Measurements from ENCODE around the gene NINJ1. TPM values are rescaled to one million over a fixed set of nuclear protein-coding genes. Genes with fewer than 3 reads are reported as not detected.

NINJ1 gene
- polyA plus RNA-seq, 1 of the 3 experiments (the other 2 are of a cell fraction) = 31.7 TPM

DNA sequence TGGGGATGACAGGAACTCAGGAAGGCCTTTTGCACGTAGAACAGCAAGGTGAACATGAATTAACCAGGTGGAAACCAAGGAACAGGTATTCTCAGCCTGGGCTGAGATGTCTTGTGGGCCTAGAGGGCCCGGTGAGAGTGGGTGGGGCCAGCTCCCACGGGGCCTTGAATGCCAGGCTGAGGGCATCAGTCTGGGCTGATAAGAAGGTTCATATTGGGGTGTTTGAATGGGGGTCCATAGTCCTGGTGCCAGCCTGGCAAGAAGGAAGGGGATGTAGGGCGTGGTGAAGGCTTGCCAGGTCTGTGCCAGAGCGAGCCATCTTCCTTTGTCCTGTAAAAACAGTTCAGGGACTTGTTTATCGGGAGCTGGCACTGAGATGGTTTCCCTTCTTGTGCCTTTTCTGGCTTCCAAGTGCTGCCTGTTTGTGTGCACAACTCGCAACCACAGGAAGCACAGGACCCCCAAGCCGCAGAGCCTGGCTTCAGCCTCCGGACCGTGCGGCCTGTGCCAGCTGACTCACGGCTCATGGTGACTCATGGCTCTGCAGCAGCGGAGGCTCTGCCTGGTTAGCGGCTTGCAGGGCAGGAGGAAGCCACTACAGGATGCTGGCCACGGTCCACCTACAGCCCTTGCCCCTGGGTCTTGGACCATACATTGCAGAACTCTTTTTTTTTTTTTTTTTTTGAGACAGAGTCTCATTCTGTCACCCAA is 35.7 kb downstream of the NINJ1 start:
- Histone ChIP-seq H3K36me3 (replicated peaks in 1 of 2; ENCODE audit: control insufficient read depth in 1 of 2, insufficient read depth in 2 of 2, low read length in 1 of 2) (peaks cover 0 to 12% of the 10 kb centered on the region in 2 experiments), H4K20me1 (ENCODE audit: insufficient read depth) (peaks cover 33% of the 10 kb centered on the region), H3K4me2 (peak overlapping the region; percentile 96), H3K9ac (peak overlapping the region; percentile 84), H3K4me3 (ENCODE audit: low read depth in 2 of 2, low read length in 1 of 2) (peak overlapping the region; percentile 28 to 97; a peak in 3 of 4 replicates), H3K9me2 (no peaks in the 10 kb centered on the region), H3K27ac (ENCODE audit: low read depth in 2 of 2, low read length in 1 of 2) (peak overlapping the region; percentile 84 to 89), H3K79me2 (ENCODE audit: insufficient read depth) (peaks cover 69% of the 10 kb centered on the region), H3K9me3 (0 out of 2 replicates have a peak, but pooled peaks cover 3% of the 10 kb centered on the region), H3K4me1 (ENCODE audit: control insufficient read depth in 1 of 2, insufficient read depth in 2 of 2, low read depth in 1 of 2, low read length in 1 of 2) (peaks cover 24 to 42% of the 10 kb centered on the region in 2 experiments; a peak in 3 of 4 replicates), H3K27me3 (ENCODE audit: insufficient read depth) (no peaks in the 10 kb centered on the region), H3F3A (replicated peaks; ENCODE audit: insufficient read depth) (peaks cover 21% of the 10 kb centered on the region), H2AFZ (ENCODE audit: low read depth) (no peak overlapping the region)
- CTCF ChIA-PET = interaction anchor here (1.1 to 4.1 kb wide), 6 partner anchors 8 to 95 kb away, joined by 3 to 28 read pairs (median 4); no protein-coding TSS in a partner anchor
- peak; percentile 58 for DNase-seq
- WGBS (ENCODE audit: low lambda C conversion rate) = 31% methylated on average over 10 of the region's 15 CpGs
- POLR2A ChIA-PET = no interaction called here
- TF ChIP-seq FOSL2 (IDR thresholded peaks at IDR 0.05; ENCODE audit: borderline replicate concordance, low read depth) = peak; percentile 99
- TF ChIP-seq POLR2AphosphoS5 (IDR thresholded peaks at IDR 0.05; ENCODE audit: low read depth, low read length) = peak; percentile 70; the same call in 1 of the 2 replicates
- 0 out of 2 replicates have a peak, but pooled peaks have one; percentile 61 for TF ChIP-seq SIN3A (IDR thresholded peaks at IDR 0.05; ENCODE audit: borderline replicate concordance, low read depth, low read length)
- peak; percentile 72; the same call in 1 of the 2 replicates for TF ChIP-seq RXRA (IDR thresholded peaks at IDR 0.05; ENCODE audit: borderline replicate concordance, low read depth)
- TF ChIP-seq, protein P1, sequence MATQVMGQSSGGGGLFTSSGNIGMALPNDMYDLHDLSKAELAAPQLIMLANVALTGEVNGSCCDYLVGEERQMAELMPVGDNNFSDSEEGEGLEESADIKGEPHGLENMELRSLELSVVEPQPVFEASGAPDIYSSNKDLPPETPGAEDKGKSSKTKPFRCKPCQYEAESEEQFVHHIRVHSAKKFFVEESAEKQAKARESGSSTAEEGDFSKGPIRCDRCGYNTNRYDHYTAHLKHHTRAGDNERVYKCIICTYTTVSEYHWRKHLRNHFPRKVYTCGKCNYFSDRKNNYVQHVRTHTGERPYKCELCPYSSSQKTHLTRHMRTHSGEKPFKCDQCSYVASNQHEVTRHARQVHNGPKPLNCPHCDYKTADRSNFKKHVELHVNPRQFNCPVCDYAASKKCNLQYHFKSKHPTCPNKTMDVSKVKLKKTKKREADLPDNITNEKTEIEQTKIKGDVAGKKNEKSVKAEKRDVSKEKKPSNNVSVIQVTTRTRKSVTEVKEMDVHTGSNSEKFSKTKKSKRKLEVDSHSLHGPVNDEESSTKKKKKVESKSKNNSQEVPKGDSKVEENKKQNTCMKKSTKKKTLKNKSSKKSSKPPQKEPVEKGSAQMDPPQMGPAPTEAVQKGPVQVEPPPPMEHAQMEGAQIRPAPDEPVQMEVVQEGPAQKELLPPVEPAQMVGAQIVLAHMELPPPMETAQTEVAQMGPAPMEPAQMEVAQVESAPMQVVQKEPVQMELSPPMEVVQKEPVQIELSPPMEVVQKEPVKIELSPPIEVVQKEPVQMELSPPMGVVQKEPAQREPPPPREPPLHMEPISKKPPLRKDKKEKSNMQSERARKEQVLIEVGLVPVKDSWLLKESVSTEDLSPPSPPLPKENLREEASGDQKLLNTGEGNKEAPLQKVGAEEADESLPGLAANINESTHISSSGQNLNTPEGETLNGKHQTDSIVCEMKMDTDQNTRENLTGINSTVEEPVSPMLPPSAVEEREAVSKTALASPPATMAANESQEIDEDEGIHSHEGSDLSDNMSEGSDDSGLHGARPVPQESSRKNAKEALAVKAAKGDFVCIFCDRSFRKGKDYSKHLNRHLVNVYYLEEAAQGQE (IDR thresholded peaks at IDR 0.05; ENCODE audit: low read depth, low read length) = peak; percentile 25; the same call in 1 of the 2 replicates
- TF ChIP-seq ELF1 (IDR thresholded peaks at IDR 0.05) = peak; percentile 38; the same call in 1 of the 2 replicates
- TF ChIP-seq EZH2phosphoT487 (IDR thresholded peaks at IDR 0.05; ENCODE audit: borderline replicate concordance, low read depth) = no peak
- TF ChIP-seq EP300 (IDR thresholded peaks at IDR 0.05; ENCODE audit: borderline replicate concordance in 1 of 2, low read depth in 1 of 2, low read length in 1 of 2) = peak in 1 of 2 experiments; percentile 76; a peak in 1 of 4 replicates
- no peak for TF ChIP-seq GABPA (IDR thresholded peaks at IDR 0.05; ENCODE audit: low read depth)
- TF ChIP-seq MEF2A (IDR thresholded peaks at IDR 0.05; ENCODE audit: borderline replicate concordance, low read depth) = no peak
- TF ChIP-seq, protein P2, sequence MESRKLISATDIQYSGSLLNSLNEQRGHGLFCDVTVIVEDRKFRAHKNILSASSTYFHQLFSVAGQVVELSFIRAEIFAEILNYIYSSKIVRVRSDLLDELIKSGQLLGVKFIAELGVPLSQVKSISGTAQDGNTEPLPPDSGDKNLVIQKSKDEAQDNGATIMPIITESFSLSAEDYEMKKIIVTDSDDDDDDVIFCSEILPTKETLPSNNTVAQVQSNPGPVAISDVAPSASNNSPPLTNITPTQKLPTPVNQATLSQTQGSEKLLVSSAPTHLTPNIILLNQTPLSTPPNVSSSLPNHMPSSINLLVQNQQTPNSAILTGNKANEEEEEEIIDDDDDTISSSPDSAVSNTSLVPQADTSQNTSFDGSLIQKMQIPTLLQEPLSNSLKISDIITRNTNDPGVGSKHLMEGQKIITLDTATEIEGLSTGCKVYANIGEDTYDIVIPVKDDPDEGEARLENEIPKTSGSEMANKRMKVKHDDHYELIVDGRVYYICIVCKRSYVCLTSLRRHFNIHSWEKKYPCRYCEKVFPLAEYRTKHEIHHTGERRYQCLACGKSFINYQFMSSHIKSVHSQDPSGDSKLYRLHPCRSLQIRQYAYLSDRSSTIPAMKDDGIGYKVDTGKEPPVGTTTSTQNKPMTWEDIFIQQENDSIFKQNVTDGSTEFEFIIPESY (IDR thresholded peaks at IDR 0.05; ENCODE audit: borderline replicate concordance, low read depth) = peak; percentile 73; the same call in 1 of the 2 replicates
- TF ChIP-seq, protein P3, sequence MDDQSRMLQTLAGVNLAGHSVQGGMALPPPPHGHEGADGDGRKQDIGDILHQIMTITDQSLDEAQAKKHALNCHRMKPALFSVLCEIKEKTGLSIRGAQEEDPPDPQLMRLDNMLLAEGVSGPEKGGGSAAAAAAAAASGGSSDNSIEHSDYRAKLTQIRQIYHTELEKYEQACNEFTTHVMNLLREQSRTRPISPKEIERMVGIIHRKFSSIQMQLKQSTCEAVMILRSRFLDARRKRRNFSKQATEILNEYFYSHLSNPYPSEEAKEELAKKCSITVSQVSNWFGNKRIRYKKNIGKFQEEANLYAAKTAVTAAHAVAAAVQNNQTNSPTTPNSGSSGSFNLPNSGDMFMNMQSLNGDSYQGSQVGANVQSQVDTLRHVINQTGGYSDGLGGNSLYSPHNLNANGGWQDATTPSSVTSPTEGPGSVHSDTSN (IDR thresholded peaks at IDR 0.05) = peak; percentile 68
- TF ChIP-seq YY1 (IDR thresholded peaks at IDR 0.05; ENCODE audit: low read depth) = no peak
- peak; percentile 89 for TF ChIP-seq TCF12 (IDR thresholded peaks at IDR 0.05)
- TF ChIP-seq, protein P4, sequence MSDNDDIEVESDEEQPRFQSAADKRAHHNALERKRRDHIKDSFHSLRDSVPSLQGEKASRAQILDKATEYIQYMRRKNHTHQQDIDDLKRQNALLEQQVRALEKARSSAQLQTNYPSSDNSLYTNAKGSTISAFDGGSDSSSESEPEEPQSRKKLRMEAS (IDR thresholded peaks at IDR 0.05; ENCODE audit: low read depth) = peak; percentile 79; the same call in 1 of the 2 replicates
- TF ChIP-seq TAF1 (IDR thresholded peaks at IDR 0.05; ENCODE audit: borderline replicate concordance, low read depth, low read length) = peak; percentile 31; the same call in 1 of the 2 replicates
- peak; percentile 98 for TF ChIP-seq JUND (IDR thresholded peaks at IDR 0.05)
- TF ChIP-seq RAD21 (IDR thresholded peaks at IDR 0.05; ENCODE audit: low read length) = no peak
- TF ChIP-seq, protein P5, sequence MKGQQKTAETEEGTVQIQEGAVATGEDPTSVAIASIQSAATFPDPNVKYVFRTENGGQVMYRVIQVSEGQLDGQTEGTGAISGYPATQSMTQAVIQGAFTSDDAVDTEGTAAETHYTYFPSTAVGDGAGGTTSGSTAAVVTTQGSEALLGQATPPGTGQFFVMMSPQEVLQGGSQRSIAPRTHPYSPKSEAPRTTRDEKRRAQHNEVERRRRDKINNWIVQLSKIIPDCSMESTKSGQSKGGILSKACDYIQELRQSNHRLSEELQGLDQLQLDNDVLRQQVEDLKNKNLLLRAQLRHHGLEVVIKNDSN (IDR thresholded peaks at IDR 0.05; ENCODE audit: borderline replicate concordance, low read depth) = peak; percentile 66
- peak; percentile 98 for TF ChIP-seq NFIC (IDR thresholded peaks at IDR 0.05; ENCODE audit: borderline replicate concordance)

Data from SK-N-SH (cell line).